GM13976 (cell line): ENCODE measurements around the gene RAB20.
"Not testable (repeated sequence)": the region's sequence is repeated elsewhere in the genome, so short reads cannot be mapped to it uniquely, and the experiment has no call there.

Experiments
- DNase-seq: peaks from one replicate; pipeline ENCODE4 v3.0.0; 2012; ENCODE audit warnings: low spot score
- CTCF ChIP-seq: IDR thresholded peaks from 2 replicates; pipeline ENCODE4 v1.5.1; 2012; ENCODE audit warnings: borderline replicate concordance, mild to moderate bottlenecking; ENCODE audit not compliant: insufficient read depth; ENCODE audit errors: extremely low read depth, missing control alignments, control extremely low read depth
- in situ Hi-C: fragments of 300-500 bp; cut with MboI; formaldehyde crosslinking; loops from one replicate; pipeline ENCODE4 v1.12.0; 2022; ENCODE audit warnings: low sequenced_read_pairs, mixed read lengths, inconsistent platforms; ENCODE audit not compliant: unreplicated experiment

Gene RAB20

GRCh38 chr13:110575322-110576069 lies 14.0 kb upstream of the RAB20 start:
- DNase-seq = peak; percentile 80
- TF ChIP-seq CTCF = no peak
- in situ Hi-C loops = loop anchor here (25.0 kb wide), 1 partner anchor 237 kb away; no protein-coding TSS in a partner anchor

GRCh38 chr13:110574161-110574560 lies 12.6 kb upstream of the RAB20 start:
- TF ChIP-seq CTCF = no peak
- in situ Hi-C loops = no loop called here
- DNase-seq = no peak

- no peak for DNase-seq
- TF ChIP-seq CTCF = no peak
- in situ Hi-C loops = no loop called here
These were observed 11.2 kb upstream of the RAB20 start for GRCh38 chr13:110572778-110573118.

GRCh38 chr13:110571896-110572777 lies 10.6 kb upstream of the RAB20 start:
- DNase-seq = no peak
- in situ Hi-C loops = no loop called here

GRCh38 chr13:110570886-110571285 lies 9.4 kb upstream of the RAB20 start:
- DNase-seq = no peak
- in situ Hi-C loops = no loop called here
- no peak for TF ChIP-seq CTCF

More at GRCh38 chr13:110571896-110572777, 10.6 kb upstream of the RAB20 start:
- no peak for TF ChIP-seq CTCF

- DNase-seq, in situ Hi-C loops: not testable (repeated sequence)
These were observed 8.4 kb upstream of the RAB20 start for GRCh38 chr13:110569962-110570361.

GRCh38 chr13:110568612-110569011 lies 7.1 kb upstream of the RAB20 start:
- no peak for DNase-seq
- in situ Hi-C loops = no loop called here
- no peak for TF ChIP-seq CTCF
